Caco-2 (cell line): ENCODE data around the gene ACOXL. TPM values are rescaled to one million over a fixed set of nuclear protein-coding genes. Genes with fewer than 3 reads are reported as not detected.

Experiments
- BruUV-seq: library from RNA; stranded (reverse); fragments of 400-500 nt; replicated peaks from 2 replicates; lab custom pipeline; 2021; lab: Mats Ljungman, UMichigan
- CTCF ChIA-PET: fragments of 300-600 bp; sonication (Branson Sonifier 250); formaldehyde crosslinking; loops from one replicate; lab custom pipeline; 2022; ENCODE audit warnings: antibody characterized with exemption; lab: Charles Lee
- POLR2A ChIA-PET: fragments of 300-600 bp; sonication (Branson Sonifier 250); formaldehyde crosslinking; loops from one replicate; lab custom pipeline; 2022; ENCODE audit warnings: antibody characterized with exemption; lab: Charles Lee
- DNase-seq, 2 experiments: peaks; one replicate each; pipeline versions ENCODE4 v3.0.0 to v3.0.0-alpha.2; 2020 to 2022
- H3K27me3 ChIP-seq: replicated peaks from 2 replicates; pipeline ENCODE4 v1.6.0; 2011; ENCODE audit warnings: low read length; ENCODE audit not compliant: control insufficient read depth, insufficient read depth
- H3K36me3 ChIP-seq: 2 replicates; pipeline ENCODE4 v1.5.1; 2011; ENCODE audit warnings: low read length; ENCODE audit not compliant: control insufficient read depth, insufficient read depth
- H3K4me1 ChIP-seq: fragments of 250-450 bp; sonication (Bioruptor Pico); 2 replicates; pipeline ENCODE4 v1.5.1; 2020; ENCODE audit warnings: mild to moderate bottlenecking
- H3K4me3 ChIP-seq: 2 replicates; pipeline ENCODE4 v1.5.1; 2011; ENCODE audit warnings: low read depth, mild to moderate bottlenecking, control low read depth, low read length
- H3K9me3 ChIP-seq: fragments of 250-450 bp; sonication (Bioruptor Pico); 2 replicates; pipeline ENCODE4 v1.5.1; 2020; ENCODE audit warnings: mild to moderate bottlenecking, moderate library complexity
- H3K27ac Mint-ChIP-seq: one replicate; pipeline ENCODE4 v1.8.0; 2022; ENCODE audit warnings: mixed read lengths; ENCODE audit not compliant: unreplicated experiment
- H3K27me3 Mint-ChIP-seq: one replicate; pipeline ENCODE4 v1.8.0; 2022; ENCODE audit warnings: mixed read lengths; ENCODE audit not compliant: insufficient read depth, unreplicated experiment
- H3K36me3 Mint-ChIP-seq: one replicate; pipeline ENCODE4 v1.8.0; 2022; ENCODE audit warnings: mild to moderate bottlenecking, mixed read lengths; ENCODE audit not compliant: insufficient read depth, unreplicated experiment
- H3K4me1 Mint-ChIP-seq: one replicate; pipeline ENCODE4 v1.8.0; 2022; ENCODE audit warnings: low read depth, mixed read lengths; ENCODE audit not compliant: unreplicated experiment
- H3K4me3 Mint-ChIP-seq: one replicate; pipeline ENCODE4 v1.8.0; 2022; ENCODE audit warnings: mild to moderate bottlenecking, moderate library complexity, mixed read lengths; ENCODE audit not compliant: unreplicated experiment
- H3K9me3 Mint-ChIP-seq: one replicate; pipeline ENCODE4 v1.8.0; 2022; ENCODE audit warnings: mixed read lengths; ENCODE audit not compliant: unreplicated experiment
- intact Hi-C: fragments of 100-400 bp; cut with micrococcal nuclease; formaldehyde crosslinking; loops from one replicate; pipeline ENCODE4 v1.10.0; 2022; ENCODE audit not compliant: unreplicated experiment
- total RNA-seq: library from RNA; stranded (reverse); gene quantifications from 2 replicates; pipeline ENCODE4 v1.2.3, GENCODE V29; 2022
- TF ChIP-seq, protein P1 (sequence below), 2 experiments: fragments of 200-600 bp in 1 of 2; IDR thresholded peaks; 1 replicate in 1 of 2; 2 replicates in 1 of 2; pipeline versions ENCODE4 v1.5.1 to v1.8.0; 2011 to 2022; ENCODE audit warnings: antibody characterized with exemption in 1 of 2, control low read depth in 1 of 2, inconsistent platforms in 1 of 2, low read depth in 1 of 2, low read length in 1 of 2, mild to moderate bottlenecking in 1 of 2, moderate library complexity in 1 of 2; ENCODE audit not compliant: insufficient read depth in 1 of 2, severe bottlenecking in 1 of 2, unreplicated experiment in 1 of 2

ACOXL gene
- total RNA-seq, 1 experiment from 2014 or later = 2.6 TPM

DNA sequence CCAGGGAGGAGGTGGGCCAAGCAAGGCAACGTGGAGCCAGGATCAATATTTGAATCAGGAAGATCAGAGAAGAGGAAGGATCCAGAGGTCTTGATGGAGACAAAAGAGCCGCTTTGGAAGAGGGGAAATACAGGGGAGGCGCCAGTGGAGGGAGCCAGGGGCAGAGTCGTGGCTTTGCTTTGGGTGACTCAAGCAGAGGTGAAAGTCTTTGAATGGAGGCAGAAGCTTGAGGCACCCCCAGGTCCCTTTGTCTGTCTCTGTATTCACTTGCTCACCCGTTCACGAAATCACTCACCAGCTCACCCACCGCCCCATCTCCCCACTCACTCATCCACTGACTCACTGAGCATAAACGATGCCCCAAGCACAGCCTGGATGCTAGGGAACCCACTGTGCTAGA, 134.1 kb downstream of the ACOXL start:
- no peaks in the 10 kb centered on the region for H3K4me1 Mint-ChIP-seq
- no peak overlapping the region for H3K4me3 Mint-ChIP-seq
- Histone ChIP-seq H3K4me1 (no peaks in the 10 kb centered on the region), H3K4me3 (no peak overlapping the region), H3K27me3 (no peaks in the 10 kb centered on the region), H3K9me3 (no peaks in the 10 kb centered on the region), H3K36me3 (no peaks in the 10 kb centered on the region)
- H3K27ac Mint-ChIP-seq = no peak overlapping the region
- ChIA-PET CTCF (interaction anchor here (0.5 kb wide), 1 partner anchor 13 kb away, joined by 3 read pairs; no protein-coding TSS in a partner anchor), POLR2A (no interaction called here)
- intact Hi-C loops = no loop called here
- no peaks in the 10 kb centered on the region for H3K9me3 Mint-ChIP-seq
- DNase-seq = no peak
- peaks cover 4% of the 10 kb centered on the region for H3K27me3 Mint-ChIP-seq
- TF ChIP-seq, protein P1, sequence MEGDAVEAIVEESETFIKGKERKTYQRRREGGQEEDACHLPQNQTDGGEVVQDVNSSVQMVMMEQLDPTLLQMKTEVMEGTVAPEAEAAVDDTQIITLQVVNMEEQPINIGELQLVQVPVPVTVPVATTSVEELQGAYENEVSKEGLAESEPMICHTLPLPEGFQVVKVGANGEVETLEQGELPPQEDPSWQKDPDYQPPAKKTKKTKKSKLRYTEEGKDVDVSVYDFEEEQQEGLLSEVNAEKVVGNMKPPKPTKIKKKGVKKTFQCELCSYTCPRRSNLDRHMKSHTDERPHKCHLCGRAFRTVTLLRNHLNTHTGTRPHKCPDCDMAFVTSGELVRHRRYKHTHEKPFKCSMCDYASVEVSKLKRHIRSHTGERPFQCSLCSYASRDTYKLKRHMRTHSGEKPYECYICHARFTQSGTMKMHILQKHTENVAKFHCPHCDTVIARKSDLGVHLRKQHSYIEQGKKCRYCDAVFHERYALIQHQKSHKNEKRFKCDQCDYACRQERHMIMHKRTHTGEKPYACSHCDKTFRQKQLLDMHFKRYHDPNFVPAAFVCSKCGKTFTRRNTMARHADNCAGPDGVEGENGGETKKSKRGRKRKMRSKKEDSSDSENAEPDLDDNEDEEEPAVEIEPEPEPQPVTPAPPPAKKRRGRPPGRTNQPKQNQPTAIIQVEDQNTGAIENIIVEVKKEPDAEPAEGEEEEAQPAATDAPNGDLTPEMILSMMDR (IDR thresholded peaks at IDR 0.05; ENCODE audit: insufficient read depth in 1 of 2, low read depth in 1 of 2, low read length in 1 of 2, severe bottlenecking in 1 of 2, unreplicated experiment in 1 of 2) = no peak
- no TSS peak for BruUV-seq
- H3K36me3 Mint-ChIP-seq = no peaks in the 10 kb centered on the region

DNA sequence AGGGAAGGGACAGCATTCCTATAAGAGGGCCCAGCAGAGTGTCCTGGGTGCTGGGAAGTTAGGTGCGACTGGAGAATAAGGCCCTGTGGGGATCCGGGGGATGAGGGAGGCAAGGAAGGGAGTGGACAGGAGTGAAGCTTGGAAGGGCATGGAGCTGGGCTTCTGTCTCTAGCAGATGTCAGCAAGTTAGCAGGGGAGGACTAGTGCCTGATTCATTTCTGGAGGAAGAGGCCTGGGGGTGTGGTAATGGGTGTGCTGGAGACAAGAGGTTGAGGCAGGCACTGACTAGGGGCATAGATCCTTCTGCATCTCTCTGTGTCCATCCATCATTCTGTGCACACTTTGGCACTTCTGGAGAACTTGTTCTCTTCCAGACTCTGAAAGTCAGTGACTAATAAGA, 134.7 kb downstream of the ACOXL start:
- no peak overlapping the region for H3K4me3 Mint-ChIP-seq
- peaks cover 4% of the 10 kb centered on the region for H3K27me3 Mint-ChIP-seq
- H3K4me1 Mint-ChIP-seq = no peaks in the 10 kb centered on the region
- ChIA-PET CTCF (interaction anchor here (0.5 kb wide), 1 partner anchor 13 kb away, joined by 3 read pairs; no protein-coding TSS in a partner anchor), POLR2A (no interaction called here)
- BruUV-seq = no TSS peak
- no peaks in the 10 kb centered on the region for H3K36me3 Mint-ChIP-seq
- DNase-seq = no peak
- Histone ChIP-seq H3K4me1 (no peaks in the 10 kb centered on the region), H3K36me3 (no peaks in the 10 kb centered on the region), H3K4me3 (no peak overlapping the region), H3K27me3 (no peaks in the 10 kb centered on the region), H3K9me3 (no peaks in the 10 kb centered on the region)
- TF ChIP-seq, protein P1 (IDR thresholded peaks at IDR 0.05; ENCODE audit: insufficient read depth in 1 of 2, low read depth in 1 of 2, low read length in 1 of 2, severe bottlenecking in 1 of 2, unreplicated experiment in 1 of 2) = no peak
- H3K27ac Mint-ChIP-seq = no peak overlapping the region
- intact Hi-C loops = no loop called here
- H3K9me3 Mint-ChIP-seq = no peaks in the 10 kb centered on the region

DNA sequence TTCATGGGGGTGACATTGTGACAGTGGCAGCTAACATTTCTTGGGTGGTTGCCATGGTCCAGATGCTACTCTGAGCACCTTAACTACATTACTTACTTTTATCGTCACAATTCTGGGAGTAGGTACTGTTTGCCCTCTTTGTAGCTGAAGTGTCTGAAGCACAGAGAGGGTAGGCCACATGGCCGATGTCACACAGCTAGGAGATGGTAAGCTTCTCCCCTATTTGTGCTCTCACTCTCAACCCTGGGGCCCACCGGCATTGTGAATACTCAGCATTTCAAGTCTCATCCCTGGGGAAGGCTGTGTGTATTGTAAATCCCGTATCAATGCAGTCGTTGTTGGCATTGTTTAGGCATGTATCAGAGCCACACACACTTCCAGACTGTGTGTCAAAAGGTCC, 136.6 kb downstream of the ACOXL start:
- H3K4me3 ChIP-seq = no peak overlapping the region
- no peaks in the 10 kb centered on the region for H3K27me3 ChIP-seq
- BruUV-seq = no TSS peak
- no peaks in the 10 kb centered on the region for H3K9me3 ChIP-seq
- H3K4me1 Mint-ChIP-seq = no peaks in the 10 kb centered on the region
- no peaks in the 10 kb centered on the region for H3K4me1 ChIP-seq
- TF ChIP-seq, protein P1 (IDR thresholded peaks at IDR 0.05; ENCODE audit: insufficient read depth in 1 of 2, low read depth in 1 of 2, low read length in 1 of 2, severe bottlenecking in 1 of 2, unreplicated experiment in 1 of 2) = no peak
- no peak overlapping the region for H3K27ac Mint-ChIP-seq
- no peak overlapping the region for H3K4me3 Mint-ChIP-seq
- ChIA-PET CTCF (no interaction called here), POLR2A (no interaction called here)
- no peaks in the 10 kb centered on the region for H3K9me3 Mint-ChIP-seq
- H3K36me3 ChIP-seq = no peaks in the 10 kb centered on the region
- H3K36me3 Mint-ChIP-seq = no peaks in the 10 kb centered on the region
- peaks cover 4% of the 10 kb centered on the region for H3K27me3 Mint-ChIP-seq
- intact Hi-C loops = no loop called here
- DNase-seq = no peak
